Panc1 (cell line): Measurements from ENCODE around the gene SEMA7A. TPM values are rescaled to one million over a fixed set of nuclear protein-coding genes. Genes with fewer than 3 reads are reported as not detected.

Source experiments
- ATAC-seq: fragments of 200-7000 bp; cut with Tn5 transposase; 2 replicates; pipeline ENCODE4 v1.9.1; 2020; ENCODE audit warnings: mild to moderate bottlenecking, moderate library complexity
- BruUV-seq: library from RNA; stranded (reverse); fragments of 400-500 nt; replicated peaks from 2 replicates; lab custom pipeline; 2021; lab: Mats Ljungman, UMichigan
- CTCF ChIA-PET: fragments of 300-600 bp; sonication (Branson Sonifier 250); formaldehyde crosslinking; loops from one replicate; lab custom pipeline; 2022; ENCODE audit warnings: antibody characterized with exemption; lab: Charles Lee
- POLR2A ChIA-PET: fragments of 300-600 bp; sonication (Branson Sonifier 250); formaldehyde crosslinking; loops from one replicate; lab custom pipeline; 2022; ENCODE audit warnings: antibody characterized with exemption; lab: Charles Lee
- DNase-seq: peaks from one replicate; pipeline ENCODE4 v3.0.0-alpha.2; 2010; ENCODE audit warnings: low read depth, low spot score
- H3K27ac ChIP-seq: 2 replicates; pipeline ENCODE4 v1.5.1; 2011; ENCODE audit warnings: mild to moderate bottlenecking, low read length, inconsistent platforms
- H3K27me3 ChIP-seq: fragments of 200-500 bp; sonication (Bioruptor generic); 2 replicates; pipeline ENCODE4 v1.6.0; 2014; ENCODE audit warnings: low read length, inconsistent platforms; ENCODE audit not compliant: control insufficient read depth, insufficient read depth
- H3K36me3 ChIP-seq: fragments of 200-500 bp; sonication (Bioruptor generic); 2 replicates; pipeline ENCODE4 v1.5.1; 2014; ENCODE audit warnings: inconsistent platforms, mild to moderate bottlenecking, low read length, moderate library complexity; ENCODE audit not compliant: control insufficient read depth, insufficient read depth
- H3K4me1 ChIP-seq: 2 replicates; pipeline ENCODE4 v1.5.1; 2011; ENCODE audit warnings: inconsistent platforms, mild to moderate bottlenecking, low read length, moderate library complexity; ENCODE audit not compliant: control insufficient read depth, insufficient read depth
- H3K4me3 ChIP-seq, 2 experiments: 2 replicates each; pipeline ENCODE4 v1.5.1; 2011 to 2012; ENCODE audit warnings: low read depth in 2 of 2, low read length in 2 of 2, mild to moderate bottlenecking in 2 of 2, inconsistent platforms in 1 of 2, moderate library complexity in 1 of 2
- H3K9me3 ChIP-seq: fragments of 200-500 bp; sonication (Bioruptor generic); 2 replicates; pipeline ENCODE4 v1.5.1; 2014; ENCODE audit warnings: low read depth, mild to moderate bottlenecking, inconsistent platforms, low read length, moderate library complexity; ENCODE audit not compliant: control insufficient read depth, insufficient read depth
- POLR2AphosphoS5 ChIP-seq: IDR thresholded peaks from 2 replicates; pipeline ENCODE4 v1.6.1; 2012; ENCODE audit warnings: mild to moderate bottlenecking, low read depth, low read length, moderate library complexity
- REST ChIP-seq, 2 experiments: IDR thresholded peaks; 2 replicates each; pipeline ENCODE4 v1.6.1; 2011 to 2012; ENCODE audit warnings: low read depth in 2 of 2, control low read depth in 1 of 2, low read length in 1 of 2, mild to moderate bottlenecking in 1 of 2, moderate library complexity in 1 of 2; ENCODE audit not compliant: insufficient read depth in 1 of 2
- SIN3A ChIP-seq: IDR thresholded peaks from 2 replicates; pipeline ENCODE4 v1.6.1; 2012; ENCODE audit warnings: low read depth, mild to moderate bottlenecking, low read length, moderate library complexity, borderline replicate concordance; ENCODE audit not compliant: insufficient read depth
- TCF7L2 ChIP-seq: IDR thresholded peaks from 2 replicates; pipeline ENCODE4 v1.6.1; 2011; ENCODE audit warnings: mild to moderate bottlenecking, low read depth, low read length, inconsistent platforms
- in situ Hi-C: cut with HindIII; loops from 2 replicates; pipeline ENCODE4 v1.10.0; 2016; ENCODE audit warnings: low sequenced_read_pairs, low pct_unique_long_range_greater_than_20kb
- intact Hi-C: fragments of 100-400 bp; cut with micrococcal nuclease; formaldehyde crosslinking; loops from one replicate; pipeline ENCODE4 v1.10.0; 2022; ENCODE audit not compliant: unreplicated experiment
- total RNA-seq: library from RNA; stranded (reverse); gene quantifications from one replicate; pipeline ENCODE4 v1.2.1, GENCODE V29; 2021; ENCODE audit not compliant: unreplicated experiment
- TF ChIP-seq, protein P1 (sequence below): fragments of 450-650 bp; IDR thresholded peaks from 2 replicates; pipeline ENCODE4 v1.5.1; 2017; ENCODE audit warnings: mild to moderate bottlenecking

SEMA7A gene
- total RNA-seq, 1 experiment from 2014 or later = 11.2 TPM

DNA sequence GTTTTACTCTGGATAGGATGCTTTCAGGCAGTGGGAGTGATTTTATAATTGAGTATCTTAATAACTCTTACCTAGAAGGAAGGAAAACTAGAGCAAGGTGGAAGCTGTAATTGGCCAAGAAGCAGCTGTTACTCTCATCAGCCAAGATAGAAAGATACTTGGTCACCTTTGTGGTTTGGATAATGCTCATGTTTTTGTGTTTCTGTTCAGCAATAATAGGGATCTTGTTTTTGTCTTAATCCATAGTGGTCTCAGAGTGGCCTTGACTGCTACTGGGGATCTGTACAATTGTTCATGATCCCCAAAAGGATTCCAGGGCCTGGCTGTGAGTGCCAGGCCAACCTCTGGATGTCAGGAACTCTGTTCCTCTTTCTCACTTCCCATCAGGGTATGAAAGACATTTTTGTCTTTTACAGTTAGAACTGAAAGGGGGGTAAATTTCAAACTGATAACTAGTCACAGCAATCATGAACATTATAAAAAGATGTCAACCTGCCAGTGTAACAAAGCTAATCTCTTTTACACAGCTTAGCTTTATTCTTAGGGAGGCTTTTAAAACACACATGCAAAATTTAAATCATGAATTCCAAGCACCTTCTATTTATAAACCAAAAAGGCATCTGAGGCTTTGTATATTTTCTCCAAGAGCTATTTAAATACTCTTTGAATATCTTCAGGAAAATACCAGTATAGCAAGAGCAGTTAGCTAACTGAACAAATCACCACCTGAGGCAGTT lies 21.2 kb upstream of the SEMA7A start:
- ATAC-seq (no peak), DNase-seq (no peak)
- no peaks in the 10 kb centered on the region for H3K27me3 ChIP-seq
- ChIA-PET CTCF (interaction anchor here (0.7 kb wide), 1 partner anchor 13 kb away, joined by 5 read pairs; no protein-coding TSS in a partner anchor), POLR2A (no interaction called here)
- H3K27ac ChIP-seq = no peak overlapping the region
- BruUV-seq = no TSS peak
- in situ Hi-C loops (no loop called here), intact Hi-C loops (no loop called here)
- TF ChIP-seq, protein P1, sequence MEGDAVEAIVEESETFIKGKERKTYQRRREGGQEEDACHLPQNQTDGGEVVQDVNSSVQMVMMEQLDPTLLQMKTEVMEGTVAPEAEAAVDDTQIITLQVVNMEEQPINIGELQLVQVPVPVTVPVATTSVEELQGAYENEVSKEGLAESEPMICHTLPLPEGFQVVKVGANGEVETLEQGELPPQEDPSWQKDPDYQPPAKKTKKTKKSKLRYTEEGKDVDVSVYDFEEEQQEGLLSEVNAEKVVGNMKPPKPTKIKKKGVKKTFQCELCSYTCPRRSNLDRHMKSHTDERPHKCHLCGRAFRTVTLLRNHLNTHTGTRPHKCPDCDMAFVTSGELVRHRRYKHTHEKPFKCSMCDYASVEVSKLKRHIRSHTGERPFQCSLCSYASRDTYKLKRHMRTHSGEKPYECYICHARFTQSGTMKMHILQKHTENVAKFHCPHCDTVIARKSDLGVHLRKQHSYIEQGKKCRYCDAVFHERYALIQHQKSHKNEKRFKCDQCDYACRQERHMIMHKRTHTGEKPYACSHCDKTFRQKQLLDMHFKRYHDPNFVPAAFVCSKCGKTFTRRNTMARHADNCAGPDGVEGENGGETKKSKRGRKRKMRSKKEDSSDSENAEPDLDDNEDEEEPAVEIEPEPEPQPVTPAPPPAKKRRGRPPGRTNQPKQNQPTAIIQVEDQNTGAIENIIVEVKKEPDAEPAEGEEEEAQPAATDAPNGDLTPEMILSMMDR = no peak
- TF ChIP-seq POLR2AphosphoS5 (no peak), REST (IDR thresholded peaks at IDR 0.05; ENCODE audit: insufficient read depth in 1 of 2, low read depth in 2 of 2, low read length in 1 of 2) (no peak), SIN3A (no peak), TCF7L2 (no peak)
- H3K36me3 ChIP-seq = peaks cover 6% of the 10 kb centered on the region; the same call in 1 of the 2 replicates
- H3K4me1 ChIP-seq = no peaks in the 10 kb centered on the region
- H3K4me3 ChIP-seq = no peak overlapping the region
- H3K9me3 ChIP-seq = no peaks in the 10 kb centered on the region

DNA sequence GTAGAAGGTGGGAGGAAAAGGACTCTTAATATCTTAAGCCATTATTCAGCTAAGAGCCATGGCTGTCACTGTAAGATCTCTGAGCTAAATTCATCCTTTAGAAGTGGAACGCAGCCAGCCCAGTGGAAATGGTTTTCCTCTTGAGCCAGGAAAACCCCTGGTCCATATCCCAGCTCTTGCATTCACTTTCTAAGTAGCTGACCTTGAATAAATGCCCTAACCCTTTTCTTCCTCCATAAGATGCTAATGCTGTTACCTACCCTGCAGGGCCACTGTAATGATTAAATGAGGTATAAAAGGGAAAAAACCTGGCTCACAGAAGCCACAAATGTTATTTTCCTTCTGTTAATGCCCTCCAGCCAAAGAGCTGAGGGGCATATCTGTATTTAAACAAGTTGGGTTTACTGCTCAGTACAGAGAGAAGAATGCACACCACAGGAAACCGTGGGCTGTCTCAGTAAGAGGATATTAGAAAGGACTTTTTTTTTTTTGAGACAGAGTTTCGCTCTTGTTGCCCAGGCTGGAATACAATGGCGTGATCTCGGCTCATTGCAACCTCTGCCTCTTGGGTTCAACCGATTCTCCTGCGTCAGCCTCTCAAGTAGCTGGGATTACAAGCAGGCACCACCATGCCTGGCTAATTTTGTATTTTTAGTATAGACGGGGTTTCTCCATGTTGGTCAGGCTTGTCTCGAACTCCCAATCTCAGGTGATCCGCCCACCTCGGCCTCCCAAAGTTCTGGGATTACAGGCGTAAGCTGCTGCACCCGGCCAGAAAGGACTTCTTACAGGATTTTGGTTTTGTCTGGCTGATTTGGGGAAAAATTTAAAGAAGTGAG lies 20.4 kb upstream of the SEMA7A start:
- H3K4me3 ChIP-seq = no peak overlapping the region
- H3K27ac ChIP-seq = no peak overlapping the region
- BruUV-seq = no TSS peak
- H3K36me3 ChIP-seq = peaks cover 6% of the 10 kb centered on the region; the same call in 1 of the 2 replicates
- intact Hi-C loops (no loop called here), in situ Hi-C loops (no loop called here)
- DNase-seq = no peak
- POLR2A ChIA-PET = no interaction called here
- no peak for ATAC-seq
- H3K27me3 ChIP-seq = no peaks in the 10 kb centered on the region
- H3K9me3 ChIP-seq = no peaks in the 10 kb centered on the region
- no peak for TF ChIP-seq REST (IDR thresholded peaks at IDR 0.05; ENCODE audit: insufficient read depth in 1 of 2, low read depth in 2 of 2, low read length in 1 of 2)
- TF ChIP-seq, protein P1 = no peak
- no peak for TF ChIP-seq POLR2AphosphoS5
- no peak for TF ChIP-seq SIN3A
- no peak for TF ChIP-seq TCF7L2
- CTCF ChIA-PET = interaction anchor here (0.6 to 0.7 kb wide), 2 partner anchors 12 to 65 kb away, joined by 4 to 5 read pairs; no protein-coding TSS in a partner anchor
- H3K4me1 ChIP-seq = no peaks in the 10 kb centered on the region
